CD4-positive, alpha-beta T cell (primary cell): ENCODE results near the gene CTDSP2. TPM values are rescaled to one million over a fixed set of nuclear protein-coding genes. Genes with fewer than 3 reads are reported as not detected.

Experiments
- ATAC-seq: fragments of 200-7000 bp; cut with Tn5 transposase; one replicate; pipeline ENCODE4 v1.10.0; 2022; ENCODE audit warnings: mild to moderate bottlenecking; ENCODE audit not compliant: poor library complexity
- CTCF ChIA-PET: fragments of 350-600 bp; sonication (Branson Sonifier 250); formaldehyde crosslinking; loops from one replicate; lab custom pipeline; 2021; ENCODE audit warnings: antibody characterized with exemption, inconsistent platforms; lab: Charles Lee
- POLR2A ChIA-PET: fragments of 350-600 bp; sonication (Branson Sonifier 250); formaldehyde crosslinking; loops from one replicate; lab custom pipeline; 2021; ENCODE audit warnings: antibody characterized with exemption, inconsistent platforms; lab: Charles Lee
- DNase-seq, 14 experiments: peaks; one replicate each; pipeline ENCODE4 v3.0.0-alpha.2; 2013 to 2020; ENCODE audit warnings: mixed read lengths in 2 of 14
- H3K27ac ChIP-seq, 2 donors: one replicate each; pipeline versions ENCODE4 v1.5.1 to v1.7.0; 2013; ENCODE audit warnings: low read length in 2 of 2, low read depth in 1 of 2, mild to moderate bottlenecking in 1 of 2
- H3K27me3 ChIP-seq, 2 experiments: 1 replicate in 1 of 2; 2 replicates in 1 of 2; pipeline versions ENCODE4 v1.6.1 to v1.7.0; 2013; ENCODE audit warnings: low read length in 2 of 2, control low read depth in 1 of 2, mild to moderate bottlenecking in 1 of 2, moderate library complexity in 1 of 2; ENCODE audit not compliant: insufficient read depth in 2 of 2, control insufficient read depth in 1 of 2
- H3K36me3 ChIP-seq: one replicate; pipeline ENCODE4 v1.6.1; 2013; ENCODE audit warnings: low read length, control low read depth; ENCODE audit not compliant: insufficient read depth
- H3K4me1 ChIP-seq: one replicate; pipeline ENCODE4 v1.6.1; 2013; ENCODE audit warnings: low read length, control low read depth; ENCODE audit not compliant: insufficient read depth
- H3K4me3 ChIP-seq: one replicate; pipeline ENCODE4 v1.5.1; 2013; ENCODE audit warnings: mild to moderate bottlenecking, low read length, moderate library complexity
- H3K9me3 ChIP-seq, 2 experiments: 1 replicate in 1 of 2; 2 replicates in 1 of 2; pipeline versions ENCODE4 v1.6.1 to v1.7.0; 2013; ENCODE audit warnings: low read length in 2 of 2, mild to moderate bottlenecking in 2 of 2, control low read depth in 1 of 2, moderate library complexity in 1 of 2; ENCODE audit not compliant: control insufficient read depth in 1 of 2, insufficient read depth in 1 of 2
- H3K27ac Mint-ChIP-seq: one replicate; pipeline ENCODE4 v1.8.0; 2020; ENCODE audit warnings: mixed read lengths
- H3K27me3 Mint-ChIP-seq: one replicate; pipeline ENCODE4 v1.8.0; 2021; ENCODE audit warnings: mixed read lengths
- H3K36me3 Mint-ChIP-seq: one replicate; pipeline ENCODE4 v1.8.0; 2021; ENCODE audit warnings: low read depth, mixed read lengths
- H3K4me1 Mint-ChIP-seq: one replicate; pipeline ENCODE4 v1.8.0; 2021; ENCODE audit warnings: low read depth, mixed read lengths
- H3K4me3 Mint-ChIP-seq: one replicate; pipeline ENCODE4 v1.8.0; 2020; ENCODE audit warnings: mild to moderate bottlenecking, mixed read lengths
- H3K9me3 Mint-ChIP-seq: one replicate; pipeline ENCODE4 v1.8.0; 2020; ENCODE audit warnings: mixed read lengths
- intact Hi-C, 2 experiments: fragments of 100-400 bp; cut with DNase I in 1 of 2; cut with micrococcal nuclease in 1 of 2; formaldehyde crosslinking; loops; one replicate each; pipeline versions ENCODE4 v1.15.1 to v1.9.0; 2023 to 2025; cut with DNase I, micrococcal nuclease
- total RNA-seq, 174 experiments: library from RNA in 2 of 174; stranded (reverse) in 2 of 174; gene quantifications; one replicate each; pipeline ENCODE4 v1.2.3 and lab custom pipeline; 2021 to 2026
- TF ChIP-seq, protein P1 (sequence below): fragments of 200-600 bp; IDR thresholded peaks from one replicate; pipeline ENCODE4 v1.8.0; 2022; ENCODE audit warnings: antibody characterized with exemption, mild to moderate bottlenecking

The CTDSP2 gene
- total RNA-seq, 2 experiments from 2014 or later, result 86.2 to 86.4 TPM

DNA sequence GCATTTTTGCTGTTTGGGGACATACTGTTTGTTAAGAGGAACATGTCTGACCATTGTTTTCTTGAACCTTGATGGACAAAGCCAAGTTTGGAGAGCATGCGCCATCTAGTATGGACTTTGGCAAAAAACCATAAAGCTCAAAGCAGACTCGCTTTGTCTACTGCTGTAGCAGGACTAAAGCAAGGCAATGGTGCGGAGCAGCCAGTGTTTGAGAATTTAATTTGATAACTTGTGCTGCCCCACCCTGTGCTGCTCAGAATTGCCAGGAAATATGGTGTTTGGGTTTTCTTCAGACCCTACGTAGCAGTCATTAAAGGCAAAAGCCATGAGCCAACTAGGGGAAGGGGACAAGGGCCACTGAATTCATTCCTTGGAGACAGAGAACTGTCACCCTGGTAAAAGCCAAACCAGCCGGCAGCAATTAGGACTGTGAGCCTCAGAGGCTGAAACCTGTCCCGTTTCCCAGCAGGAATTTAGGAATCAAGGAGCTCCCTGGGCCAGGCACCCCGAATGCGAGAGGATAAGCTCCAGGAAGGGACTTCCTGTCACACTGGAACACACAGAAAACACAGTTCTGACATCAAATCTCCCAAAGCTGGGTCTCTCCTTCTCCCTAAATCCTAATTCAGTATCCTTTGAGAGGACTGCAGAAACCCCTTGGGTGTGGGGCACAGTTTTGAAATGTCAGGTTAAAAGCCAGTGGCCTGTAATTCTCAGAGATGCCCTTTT, 29.1 kb downstream of the CTDSP2 start:
- H3K4me3 Mint-ChIP-seq, result no peak overlapping the region
- ChIA-PET CTCF (no interaction called here), POLR2A (interaction anchor here (1.0 to 1.6 kb wide), 6 partner anchors 17 to 71 kb away, joined by 3 to 6 read pairs (median 3); partner anchors contain the start of gene CTDSP2)
- Histone ChIP-seq H3K36me3 (peaks cover 18% of the 10 kb centered on the region), H3K27ac (peak overlapping the region in 1 of 2 donors; percentile 2), H3K4me1 (no peaks in the 10 kb centered on the region), H3K9me3 (no peaks in the 10 kb centered on the region), H3K4me3 (no peak overlapping the region), H3K27me3 (no peaks in the 10 kb centered on the region)
- DNase-seq (no peak), ATAC-seq (no peak)
- no peaks in the 10 kb centered on the region for H3K27me3 Mint-ChIP-seq
- H3K27ac Mint-ChIP-seq, result peak overlapping the region; percentile 51
- H3K4me1 Mint-ChIP-seq, result peaks cover 7% of the 10 kb centered on the region
- no peaks in the 10 kb centered on the region for H3K9me3 Mint-ChIP-seq
- H3K36me3 Mint-ChIP-seq, result peaks cover 22% of the 10 kb centered on the region
- TF ChIP-seq, protein P1, sequence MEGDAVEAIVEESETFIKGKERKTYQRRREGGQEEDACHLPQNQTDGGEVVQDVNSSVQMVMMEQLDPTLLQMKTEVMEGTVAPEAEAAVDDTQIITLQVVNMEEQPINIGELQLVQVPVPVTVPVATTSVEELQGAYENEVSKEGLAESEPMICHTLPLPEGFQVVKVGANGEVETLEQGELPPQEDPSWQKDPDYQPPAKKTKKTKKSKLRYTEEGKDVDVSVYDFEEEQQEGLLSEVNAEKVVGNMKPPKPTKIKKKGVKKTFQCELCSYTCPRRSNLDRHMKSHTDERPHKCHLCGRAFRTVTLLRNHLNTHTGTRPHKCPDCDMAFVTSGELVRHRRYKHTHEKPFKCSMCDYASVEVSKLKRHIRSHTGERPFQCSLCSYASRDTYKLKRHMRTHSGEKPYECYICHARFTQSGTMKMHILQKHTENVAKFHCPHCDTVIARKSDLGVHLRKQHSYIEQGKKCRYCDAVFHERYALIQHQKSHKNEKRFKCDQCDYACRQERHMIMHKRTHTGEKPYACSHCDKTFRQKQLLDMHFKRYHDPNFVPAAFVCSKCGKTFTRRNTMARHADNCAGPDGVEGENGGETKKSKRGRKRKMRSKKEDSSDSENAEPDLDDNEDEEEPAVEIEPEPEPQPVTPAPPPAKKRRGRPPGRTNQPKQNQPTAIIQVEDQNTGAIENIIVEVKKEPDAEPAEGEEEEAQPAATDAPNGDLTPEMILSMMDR, result no peak
- intact Hi-C loops, result no loop called here

DNA sequence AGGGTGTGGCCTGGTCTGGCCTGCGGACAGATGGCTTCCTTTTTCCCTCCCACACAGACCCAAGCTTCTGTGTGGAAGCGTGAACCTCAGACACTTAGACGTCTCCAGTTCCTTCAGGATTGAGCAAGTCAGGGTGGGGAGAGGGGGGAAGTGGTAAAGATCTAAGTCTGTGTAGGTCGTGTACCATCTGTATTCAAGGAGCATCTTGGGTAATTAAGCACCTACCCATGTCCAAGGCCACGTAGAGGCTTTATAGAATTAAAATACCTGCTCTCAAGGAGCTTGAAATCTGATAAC, 29.7 kb downstream of the CTDSP2 start:
- no peaks in the 10 kb centered on the region for H3K27me3 Mint-ChIP-seq
- POLR2A ChIA-PET, result interaction anchor here (1.0 to 1.6 kb wide), 3 partner anchors 23 to 71 kb away, joined by 3 read pairs; partner anchors contain the start of gene CTDSP2
- H3K27me3 ChIP-seq, result no peaks in the 10 kb centered on the region

DNA sequence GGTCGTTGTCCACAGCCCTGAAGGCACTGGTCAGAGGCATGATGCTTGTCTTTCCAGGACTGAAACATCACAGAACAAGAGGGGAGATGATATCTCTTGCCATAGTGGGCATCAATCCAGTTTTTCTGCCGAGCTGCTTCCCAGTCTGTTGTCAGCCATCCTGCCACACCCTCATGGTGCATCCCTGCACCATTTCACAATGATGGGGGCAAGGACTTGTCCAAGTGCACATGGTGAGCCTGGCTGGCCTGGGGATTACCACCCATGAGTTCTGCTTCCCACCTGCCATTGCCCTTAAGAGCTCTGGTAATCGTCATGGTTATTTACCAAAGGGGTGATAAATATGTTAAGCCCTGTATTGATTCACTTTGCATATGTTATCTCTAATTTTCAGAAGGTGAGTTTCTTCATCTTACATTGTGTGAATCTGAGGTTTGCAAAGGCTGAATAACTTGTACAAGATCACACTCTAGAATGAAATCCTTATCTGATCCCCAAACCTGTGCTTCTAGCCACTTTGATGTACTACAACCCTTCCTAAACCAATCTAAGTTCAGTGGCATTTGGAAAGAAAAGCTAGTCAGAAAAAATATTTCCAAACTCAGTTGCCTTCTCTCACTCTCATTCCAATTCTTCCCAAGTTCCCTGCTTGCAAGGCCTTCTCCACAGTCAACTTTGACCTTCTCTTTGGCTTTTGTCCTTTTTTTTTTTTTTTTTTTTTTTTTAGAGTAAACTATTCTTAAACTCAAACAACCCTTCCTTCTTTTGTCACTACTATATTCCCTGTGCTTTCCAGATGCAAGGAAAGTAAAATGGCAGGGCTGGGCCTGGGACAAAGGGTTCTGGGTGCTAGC, 30.3 kb downstream of the CTDSP2 start:
- TF ChIP-seq, protein P1, result no peak
- no peak overlapping the region for H3K4me3 Mint-ChIP-seq
- Histone ChIP-seq H3K9me3 (no peaks in the 10 kb centered on the region), H3K27me3 (no peaks in the 10 kb centered on the region), H3K27ac (no peak overlapping the region), H3K4me1 (no peaks in the 10 kb centered on the region), H3K36me3 (peaks cover 6% of the 10 kb centered on the region), H3K4me3 (no peak overlapping the region)
- POLR2A ChIA-PET, result interaction anchor here (1.2 kb wide), 1 partner anchor 72 kb away, joined by 3 read pairs; no protein-coding TSS in a partner anchor
- ATAC-seq, result no peak
- H3K36me3 Mint-ChIP-seq, result peaks cover 17% of the 10 kb centered on the region
- H3K9me3 Mint-ChIP-seq, result no peaks in the 10 kb centered on the region
- DNase-seq, result no peak
- no peaks in the 10 kb centered on the region for H3K27me3 Mint-ChIP-seq
- H3K27ac Mint-ChIP-seq, result peak overlapping the region; percentile 51
- intact Hi-C loops, result no loop called here
- CTCF ChIA-PET, result no interaction called here
- peaks cover 7% of the 10 kb centered on the region for H3K4me1 Mint-ChIP-seq

More for the DNA sequence above, 29.7 kb downstream of the CTDSP2 start:
- Mint-ChIP-seq H3K27ac (peak overlapping the region; percentile 51), H3K4me1 (peaks cover 7% of the 10 kb centered on the region), H3K36me3 (peaks cover 18% of the 10 kb centered on the region), H3K4me3 (no peak overlapping the region), H3K9me3 (no peaks in the 10 kb centered on the region)
- ATAC-seq (no peak), DNase-seq (no peak)
- H3K36me3 ChIP-seq, result peaks cover 11% of the 10 kb centered on the region
- no peaks in the 10 kb centered on the region for H3K4me1 ChIP-seq
- no peak overlapping the region for H3K4me3 ChIP-seq
- CTCF ChIA-PET, result no interaction called here
- intact Hi-C loops, result no loop called here
- peak overlapping the region in 1 of 2 donors; percentile 2 for H3K27ac ChIP-seq
- no peaks in the 10 kb centered on the region for H3K9me3 ChIP-seq
- TF ChIP-seq, protein P1, result no peak
